Effector memory CD4-positive, alpha-beta T cell (primary cell): ENCODE data around the gene SLC7A10.

Experiments
- DNase-seq, 3 donors: peaks; one replicate each; pipeline ENCODE4 v3.0.0-alpha.2; 2020
- H3K27ac ChIP-seq: 2 replicates; pipeline ENCODE4 v1.7.0; 2013; ENCODE audit warnings: mild to moderate bottlenecking, low read length, moderate library complexity; ENCODE audit not compliant: insufficient read depth, poor library complexity, severe bottlenecking
- H3K27me3 ChIP-seq: replicated peaks from 2 replicates; pipeline ENCODE4 v1.7.0; 2013; ENCODE audit warnings: mild to moderate bottlenecking, low read length; ENCODE audit not compliant: insufficient read depth, control insufficient read depth, poor library complexity, severe bottlenecking
- H3K36me3 ChIP-seq: 2 replicates; pipeline ENCODE4 v1.7.0; 2013; ENCODE audit warnings: mild to moderate bottlenecking, low read length, moderate library complexity; ENCODE audit not compliant: control insufficient read depth, insufficient read depth
- H3K4me1 ChIP-seq: 2 replicates; pipeline ENCODE4 v1.7.0; 2013; ENCODE audit warnings: low read length, mild to moderate bottlenecking; ENCODE audit not compliant: control insufficient read depth, insufficient read depth, poor library complexity, severe bottlenecking
- H3K4me3 ChIP-seq: 2 replicates; pipeline ENCODE4 v1.7.0; 2013; ENCODE audit warnings: low read length, low read depth, mild to moderate bottlenecking; ENCODE audit not compliant: insufficient read depth, poor library complexity, severe bottlenecking
- H3K9me3 ChIP-seq: 2 replicates; pipeline ENCODE4 v1.7.0; 2013; ENCODE audit warnings: mild to moderate bottlenecking, low read length, moderate library complexity; ENCODE audit not compliant: control insufficient read depth

Gene SLC7A10

GRCh38 chr19:33202546-33203507 is 22.8 kb downstream of the SLC7A10 start:
- Histone ChIP-seq H3K36me3 (no peaks in the 10 kb centered on the region), H3K27me3 (no peaks in the 10 kb centered on the region)

DNA sequence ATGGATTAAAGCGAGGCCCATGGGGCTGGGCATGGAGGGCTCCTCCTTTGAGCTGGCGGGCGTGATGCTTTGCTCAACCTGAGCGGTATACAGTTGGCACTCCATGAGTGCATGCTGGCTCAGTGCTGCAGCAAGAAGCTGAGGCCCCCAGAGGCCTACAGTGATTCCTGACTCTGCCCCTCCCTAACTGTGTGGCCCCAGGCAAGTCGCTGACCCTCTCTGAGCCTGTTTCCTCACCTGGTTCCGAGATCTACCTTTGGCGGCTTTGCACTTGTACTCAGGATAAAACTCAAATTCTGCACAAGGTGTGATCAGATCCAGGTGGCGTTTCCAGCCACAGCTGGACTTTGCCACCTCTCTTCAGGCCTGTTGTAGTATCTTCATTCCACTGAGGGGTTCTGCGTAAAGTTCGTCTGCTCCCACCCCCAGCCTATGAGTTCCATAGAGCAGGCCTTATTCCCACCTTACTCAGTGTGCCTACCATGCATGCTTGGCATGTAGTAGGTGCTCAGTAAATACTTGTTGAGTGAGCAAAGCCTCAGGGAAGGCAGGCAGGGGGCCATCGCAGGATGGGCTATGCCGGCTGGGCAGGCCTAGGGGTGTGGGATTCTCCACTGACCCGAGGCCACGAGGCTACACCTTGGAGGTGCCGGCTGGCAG is 23.6 kb downstream of the SLC7A10 start:
- H3K36me3 ChIP-seq, result no peaks in the 10 kb centered on the region
- no peak for DNase-seq

More at GRCh38 chr19:33202546-33203507, 22.8 kb downstream of the SLC7A10 start:
- no peak overlapping the region for H3K27ac ChIP-seq
- no peaks in the 10 kb centered on the region for H3K4me1 ChIP-seq
- no peak overlapping the region for H3K4me3 ChIP-seq
- H3K9me3 ChIP-seq, result no peaks in the 10 kb centered on the region
- no peak for DNase-seq

DNA sequence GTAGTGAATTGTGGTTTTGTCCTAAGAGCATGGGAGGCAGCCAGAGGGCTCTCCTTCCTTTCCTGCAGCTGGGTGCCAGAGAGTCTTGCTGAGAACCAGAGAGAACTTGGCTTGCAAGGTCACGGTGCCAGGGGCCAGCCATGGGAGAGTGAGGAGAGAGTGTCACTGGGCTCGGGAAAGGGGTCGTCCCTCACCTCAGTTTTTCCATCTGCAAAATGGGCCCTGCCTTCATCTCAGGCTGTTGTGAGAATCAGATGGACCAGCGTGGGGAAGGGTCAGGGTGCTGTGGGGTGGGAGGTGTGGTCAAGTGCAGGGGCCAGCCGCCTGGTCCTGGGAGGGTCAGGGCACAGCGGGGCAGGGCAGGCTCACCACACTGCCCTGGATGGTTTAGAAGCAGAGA is 24.2 kb downstream of the SLC7A10 start:
- H3K4me3 ChIP-seq, result no peak overlapping the region
- no peaks in the 10 kb centered on the region for H3K4me1 ChIP-seq
- no peak for DNase-seq
- no peaks in the 10 kb centered on the region for H3K36me3 ChIP-seq
- no peaks in the 10 kb centered on the region for H3K9me3 ChIP-seq
- H3K27me3 ChIP-seq, result no peaks in the 10 kb centered on the region
- no peak overlapping the region for H3K27ac ChIP-seq

More for the DNA sequence above, 23.6 kb downstream of the SLC7A10 start:
- no peaks in the 10 kb centered on the region for H3K9me3 ChIP-seq
- no peak overlapping the region for H3K4me3 ChIP-seq
- no peaks in the 10 kb centered on the region for H3K27me3 ChIP-seq
- H3K27ac ChIP-seq, result no peak overlapping the region
- no peaks in the 10 kb centered on the region for H3K4me1 ChIP-seq

GRCh38 chr19:33199441-33200265 is 26.0 kb downstream of the SLC7A10 start:
- DNase-seq, result no peak
- Histone ChIP-seq H3K36me3 (no peaks in the 10 kb centered on the region), H3K27ac (no peak overlapping the region), H3K4me1 (peaks cover 3% of the 10 kb centered on the region), H3K9me3 (no peaks in the 10 kb centered on the region), H3K4me3 (no peak overlapping the region), H3K27me3 (peaks cover 15% of the 10 kb centered on the region)

- Histone ChIP-seq H3K4me1 (peaks cover 3% of the 10 kb centered on the region), H3K27me3 (peaks cover 23% of the 10 kb centered on the region), H3K9me3 (no peaks in the 10 kb centered on the region), H3K27ac (no peak overlapping the region), H3K36me3 (no peaks in the 10 kb centered on the region), H3K4me3 (no peak overlapping the region)
- DNase-seq, result no peak
Observed at GRCh38 chr19:33198169-33198568, 27.5 kb downstream of the SLC7A10 start.

- H3K36me3 ChIP-seq, result no peaks in the 10 kb centered on the region
- no peak overlapping the region for H3K27ac ChIP-seq
- no peak overlapping the region for H3K4me3 ChIP-seq
- no peak for DNase-seq
- H3K4me1 ChIP-seq, result peaks cover 3% of the 10 kb centered on the region
- peaks cover 24% of the 10 kb centered on the region for H3K27me3 ChIP-seq
- no peaks in the 10 kb centered on the region for H3K9me3 ChIP-seq
Observed at GRCh38 chr19:33197591-33198000, 28.1 kb downstream of the SLC7A10 start.

DNA sequence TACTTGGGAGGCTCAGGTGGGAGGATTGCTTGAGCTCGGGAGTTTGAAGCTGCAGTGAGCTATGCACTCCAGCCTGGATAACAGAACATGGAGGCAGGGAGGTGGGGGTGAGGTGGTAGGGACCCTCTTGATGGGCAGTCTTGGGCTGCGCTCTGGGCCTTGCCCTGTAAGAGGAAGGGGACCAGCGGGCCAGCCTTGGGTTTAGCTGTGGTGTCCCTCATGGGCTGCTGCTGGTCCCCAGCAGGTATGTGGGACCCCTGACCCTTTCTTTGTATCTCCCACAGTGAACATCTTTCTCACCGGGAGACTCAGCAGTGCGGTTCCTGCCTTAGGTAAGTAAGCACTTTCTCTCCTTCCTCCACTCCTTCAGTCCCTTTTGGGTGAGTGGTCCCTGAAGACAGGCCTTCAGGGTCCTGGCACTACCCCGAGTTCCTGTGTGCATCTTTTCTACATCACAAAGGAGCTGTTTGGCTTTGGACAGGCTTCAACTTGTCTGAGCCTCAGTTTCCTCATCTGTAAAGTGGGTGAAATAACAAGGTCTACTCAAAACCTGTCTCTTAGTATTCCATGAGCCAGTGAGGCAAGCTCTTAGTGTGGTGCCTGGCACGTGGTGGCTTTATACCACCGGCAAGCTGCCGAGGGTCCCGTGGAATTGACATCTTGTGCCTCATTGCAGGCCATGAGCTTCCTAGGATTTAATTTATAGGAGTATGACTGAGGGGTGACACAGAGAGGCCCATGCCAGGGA is 29.0 kb downstream of the SLC7A10 start:
- Histone ChIP-seq H3K36me3 (no peaks in the 10 kb centered on the region), H3K27ac (no peak overlapping the region), H3K4me3 (no peak overlapping the region), H3K27me3 (peaks cover 24% of the 10 kb centered on the region), H3K4me1 (peaks cover 3% of the 10 kb centered on the region), H3K9me3 (no peaks in the 10 kb centered on the region)
- no peak for DNase-seq

- no peak overlapping the region for H3K4me3 ChIP-seq
- peaks cover 3% of the 10 kb centered on the region for H3K4me1 ChIP-seq
- no peaks in the 10 kb centered on the region for H3K36me3 ChIP-seq
- H3K27ac ChIP-seq, result no peak overlapping the region
- peaks cover 24% of the 10 kb centered on the region for H3K27me3 ChIP-seq
- DNase-seq, result no peak
- H3K9me3 ChIP-seq, result no peaks in the 10 kb centered on the region
Observed at GRCh38 chr19:33195645-33196347, 29.9 kb downstream of the SLC7A10 start.
